NOMO-1 treated with DMSO at 0.1 percent for 48 hours (cell line): ENCODE data around the gene ADCY9.
"Not testable (repeated sequence)": the region's sequence is repeated elsewhere in the genome, so short reads cannot be mapped to it uniquely, and the experiment has no call there.

Source experiments
- DNase-seq: peaks from one replicate; lab custom pipeline; 2025; ENCODE audit not compliant: unreplicated experiment; lab: John Stamatoyannopoulos, UW

ADCY9 gene

GRCh38 chr16:3934491-3935181, 181.6 kb downstream of the ADCY9 start:
- no peak for DNase-seq

GRCh38 chr16:3927147-3927546, 189.1 kb downstream of the ADCY9 start:
- DNase-seq, result not testable (repeated sequence)

GRCh38 chr16:3924763-3925162, 191.5 kb downstream of the ADCY9 start:
- DNase-seq, result no peak

GRCh38 chr16:3922241-3922640, 194.0 kb downstream of the ADCY9 start:
- no peak for DNase-seq

GRCh38 chr16:3920206-3920605, 196.0 kb downstream of the ADCY9 start:
- no peak for DNase-seq

GRCh38 chr16:3919413-3919812, 196.8 kb downstream of the ADCY9 start:
- DNase-seq, result no peak

GRCh38 chr16:3915426-3916260, 200.6 kb downstream of the ADCY9 start:
- no peak for DNase-seq

GRCh38 chr16:3912897-3913296, 203.3 kb downstream of the ADCY9 start:
- no peak for DNase-seq
